Keratinocyte (primary cell): ENCODE measurements around the gene NPRL2. TPM values are rescaled to one million over a fixed set of nuclear protein-coding genes. Genes with fewer than 3 reads are reported as not detected.

Experiments used
- DNase-seq: peaks from one replicate; pipeline ENCODE4 v3.0.0-alpha.2; 2011; ENCODE audit warnings: low read depth, missing footprints, low spot score
- FAIRE-seq: peaks from 2 replicates; lab custom pipeline; 2011; peaks lifted over from hg19 to GRCh38; lab: Jason Lieb, UNC
- H2AFZ ChIP-seq: 2 replicates; pipeline ENCODE4 v1.6.0; 2012; ENCODE audit warnings: low read length, control low read depth, inconsistent platforms; ENCODE audit not compliant: control insufficient read depth
- H3K27ac ChIP-seq: 2 replicates; pipeline ENCODE4 v1.5.1; 2011; ENCODE audit warnings: low read length; ENCODE audit not compliant: control insufficient read depth, insufficient read depth
- H3K27me3 ChIP-seq: 3 replicates; pipeline ENCODE4 v1.6.0; 2011; ENCODE audit warnings: low read length; ENCODE audit not compliant: control insufficient read depth, insufficient read depth; ENCODE audit errors: extremely low read depth
- H3K36me3 ChIP-seq, 2 experiments: 2 replicates in 1 of 2; 3 replicates in 1 of 2; pipeline ENCODE4 v1.5.1; 2011; ENCODE audit warnings: low read length in 2 of 2, mild to moderate bottlenecking in 1 of 2; ENCODE audit not compliant: control insufficient read depth in 2 of 2, insufficient read depth in 2 of 2; ENCODE audit errors: extremely low read depth in 1 of 2
- H3K4me1 ChIP-seq: 3 replicates; pipeline ENCODE4 v1.5.1; 2011; ENCODE audit warnings: low read length; ENCODE audit not compliant: control insufficient read depth, insufficient read depth; ENCODE audit errors: extremely low read depth
- H3K4me2 ChIP-seq: 3 replicates; pipeline ENCODE4 v1.6.0; 2011; ENCODE audit warnings: low read depth, low read length; ENCODE audit not compliant: control insufficient read depth, insufficient read depth; ENCODE audit errors: extremely low read depth
- H3K4me3 ChIP-seq, 3 experiments: fragments of 200-600 bp in 1 of 3; sonication (generic) in 1 of 3; 2 replicates in 2 of 3; 3 replicates in 1 of 3; pipeline ENCODE4 v1.5.1; 2011 to 2016; ENCODE audit warnings: low read length in 3 of 3, mild to moderate bottlenecking in 3 of 3, control low read depth in 2 of 3, inconsistent platforms in 1 of 3, low read depth in 1 of 3, mixed read lengths in 1 of 3, mixed run types in 1 of 3, moderate library complexity in 1 of 3; ENCODE audit not compliant: control insufficient read depth in 2 of 3, insufficient read depth in 2 of 3; ENCODE audit errors: extremely low read depth in 1 of 3
- H3K79me2 ChIP-seq: 2 replicates; pipeline ENCODE4 v1.6.0; 2012; ENCODE audit warnings: low read length; ENCODE audit not compliant: control insufficient read depth, insufficient read depth
- H3K9ac ChIP-seq: 3 replicates; pipeline ENCODE4 v1.6.0; 2011; ENCODE audit warnings: low read length; ENCODE audit not compliant: control insufficient read depth, insufficient read depth; ENCODE audit errors: extremely low read depth
- H3K9me1 ChIP-seq: 3 replicates; pipeline ENCODE4 v1.6.0; 2011; ENCODE audit warnings: low read length; ENCODE audit not compliant: control insufficient read depth, insufficient read depth; ENCODE audit errors: extremely low read depth
- H3K9me3 ChIP-seq: 2 replicates; pipeline ENCODE4 v1.5.1; 2012; ENCODE audit warnings: low read depth, low read length; ENCODE audit not compliant: control insufficient read depth
- H4K20me1 ChIP-seq: 3 replicates; pipeline ENCODE4 v1.6.0; 2011; ENCODE audit warnings: low read length; ENCODE audit not compliant: control insufficient read depth, insufficient read depth; ENCODE audit errors: extremely low read depth
- CTCF ChIP-seq, 3 experiments: IDR thresholded peaks in 1 of 3; conservative IDR thresholded peaks in 1 of 3; optimal IDR thresholded peaks in 1 of 3; 2 replicates in 2 of 3; 3 replicates in 1 of 3; pipeline versions ENCODE3 to v1.5.1; 2011; ENCODE audit warnings: low read length in 3 of 3, mild to moderate bottlenecking in 3 of 3, moderate library complexity in 2 of 3, control low read depth in 1 of 3, inconsistent platforms in 1 of 3; ENCODE audit not compliant: insufficient read depth in 2 of 3; ENCODE audit errors: extremely low read depth in 1 of 3
- EZH2 ChIP-seq: IDR thresholded peaks from one replicate; pipeline ENCODE4 v1.6.1; 2012; ENCODE audit warnings: inconsistent platforms, mild to moderate bottlenecking, low read length, moderate library complexity
- dilution Hi-C: fragments of 300-500 bp; cut with MboI; formaldehyde crosslinking; loops from one replicate; pipeline ENCODE4 v1.7.0; 2020; ENCODE audit warnings: low sequenced_read_pairs; ENCODE audit not compliant: extremely low pct_ligation_motif_present
- polyA plus RNA-seq, 5 experiments: library from polyadenylated mRNA; depleted of rRNA in 3 of 5; stranded (reverse) in 3 of 5; stranded (forward) in 1 of 5; unstranded in 1 of 5; fragments of >200 nt; gene quantifications; 1 replicate in 1 of 5; 2 replicates in 3 of 5; 3 replicates in 1 of 5; pipeline versions ENCODE4 v1.2.1 to v1.2.3, GENCODE V29; 2011 to 2012; ENCODE audit warnings: missing spikeins in 2 of 5, low read depth in 1 of 5, low replicate concordance in 1 of 5

The NPRL2 gene
- polyA plus RNA-seq, 1 donor (not counting 4 experiments of a cell fraction or from before 2014, with no cell fraction given) = 20.6 TPM

DNA sequence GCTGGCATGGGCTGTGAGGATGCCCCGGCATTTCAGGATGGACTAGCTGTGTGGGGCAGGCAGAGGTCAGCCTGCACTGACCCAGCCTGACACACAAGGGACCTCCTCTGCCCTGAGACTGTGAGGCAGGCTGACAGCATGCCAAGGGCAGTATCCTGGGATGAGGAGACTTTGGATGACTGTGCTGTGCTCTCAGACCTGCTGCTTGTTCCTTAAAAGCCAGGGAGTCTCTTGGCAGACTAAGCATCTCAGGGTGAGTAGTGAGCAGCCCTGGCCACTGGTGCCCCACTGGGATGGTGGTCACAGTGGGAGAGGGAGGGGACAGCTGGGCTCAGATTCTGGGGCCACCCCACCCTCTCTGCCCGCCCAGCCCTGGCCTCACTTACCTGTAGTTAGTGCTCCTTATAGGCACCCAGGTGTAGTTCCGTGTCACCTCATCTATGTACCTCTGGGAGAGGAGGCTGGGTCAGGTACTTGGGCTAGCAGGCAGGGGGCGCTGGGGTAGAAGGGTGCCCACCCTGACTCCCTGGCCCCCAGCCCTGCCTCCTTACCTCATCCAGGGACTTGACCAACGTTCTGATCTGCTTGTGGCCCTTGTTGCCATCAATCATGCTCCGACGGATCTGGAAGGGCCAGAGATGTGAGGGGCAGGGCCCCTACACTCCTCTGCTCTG, 24.8 kb upstream of the NPRL2 start:
- Histone ChIP-seq H3K27me3 (peaks cover 10% of the 10 kb centered on the region), H3K4me1 (no peaks in the 10 kb centered on the region), H3K27ac (no peak overlapping the region), H3K4me3 (no peak overlapping the region), H3K9me3 (no peaks in the 10 kb centered on the region), H3K36me3 (no peaks in the 10 kb centered on the region), H4K20me1 (peaks cover 3% of the 10 kb centered on the region), H3K9ac (no peak overlapping the region), H2AFZ (no peak overlapping the region), H3K4me2 (no peak overlapping the region), H3K9me1 (no peaks in the 10 kb centered on the region), H3K79me2 (no peaks in the 10 kb centered on the region)
- DNase-seq (no peak), FAIRE-seq (no peak)
- no peak for TF ChIP-seq EZH2
- TF ChIP-seq CTCF (optimal IDR thresholded peaks at IDR 0.05 in 1 of 3, IDR thresholded peaks at IDR 0.05 in 1 of 3, conservative IDR thresholded peaks at IDR 0.05 in 1 of 3; ENCODE audit: extremely low read depth in 1 of 3, insufficient read depth in 2 of 3, low read length in 3 of 3) = peak in 2 of 3 experiments; percentile 26 to 35
- dilution Hi-C loops = no loop called here

DNA sequence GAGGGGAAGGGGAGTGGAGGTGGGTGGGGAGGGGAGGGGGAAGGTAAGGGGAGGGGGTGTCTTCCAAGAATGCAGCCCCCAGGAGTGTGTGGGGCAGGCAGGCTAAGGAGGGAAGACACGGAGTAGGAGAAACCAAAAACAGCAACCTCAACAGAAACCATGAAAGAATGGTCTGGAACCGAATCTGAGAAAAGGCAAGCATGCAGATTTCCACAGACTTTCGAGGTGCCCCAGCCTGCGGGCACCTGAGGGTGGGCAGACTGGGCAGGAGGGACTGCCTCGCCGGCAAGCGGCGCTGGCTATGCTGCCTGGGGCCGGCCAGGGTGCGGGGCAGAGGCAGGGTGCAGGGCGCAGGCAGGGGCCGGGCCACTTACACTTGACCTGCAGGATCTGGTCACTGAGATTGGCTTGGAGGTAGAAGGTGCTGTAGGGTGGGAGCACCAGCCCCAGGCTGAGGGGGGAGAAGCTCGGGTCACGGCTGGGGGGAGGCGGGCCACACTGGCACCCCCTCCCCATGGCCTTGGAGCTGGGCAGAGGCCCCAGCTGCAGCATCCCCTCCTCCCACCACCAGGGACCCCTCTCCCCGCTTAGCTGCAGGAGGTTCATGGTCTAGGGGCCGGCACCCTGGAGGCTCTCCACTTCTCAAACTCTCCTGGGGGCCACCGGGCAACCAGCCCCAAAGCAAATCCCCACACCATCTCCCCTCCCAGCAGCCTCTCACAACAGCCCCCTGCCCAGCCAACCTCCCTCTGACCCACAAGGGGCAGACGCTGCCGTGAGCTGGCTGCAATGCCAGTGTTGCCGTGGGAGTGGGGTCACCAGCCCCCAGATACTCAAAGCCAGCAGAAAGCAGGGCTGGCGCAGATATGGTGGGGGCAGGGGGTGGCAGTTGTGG, 24.0 kb upstream of the NPRL2 start:
- Histone ChIP-seq H3K79me2 (no peaks in the 10 kb centered on the region), H3K4me2 (no peak overlapping the region), H3K27ac (no peak overlapping the region), H3K9me1 (no peaks in the 10 kb centered on the region), H3K27me3 (peaks cover 10% of the 10 kb centered on the region), H3K9me3 (no peaks in the 10 kb centered on the region), H3K4me1 (no peaks in the 10 kb centered on the region), H3K36me3 (no peaks in the 10 kb centered on the region), H4K20me1 (peaks cover 3% of the 10 kb centered on the region), H3K4me3 (no peak overlapping the region), H3K9ac (no peak overlapping the region), H2AFZ (no peak overlapping the region)
- FAIRE-seq (no peak), DNase-seq (no peak)
- TF ChIP-seq EZH2 (no peak), CTCF (optimal IDR thresholded peaks at IDR 0.05 in 1 of 3, IDR thresholded peaks at IDR 0.05 in 1 of 3, conservative IDR thresholded peaks at IDR 0.05 in 1 of 3; ENCODE audit: extremely low read depth in 1 of 3, insufficient read depth in 2 of 3, low read length in 3 of 3) (no peak)
- dilution Hi-C loops = no loop called here
